Mesodermal cell (in vitro differentiated cells): Measurements from ENCODE around the gene CREBZF.
"Not testable (repeated sequence)": the region's sequence is repeated elsewhere in the genome, so short reads cannot be mapped to it uniquely, and the experiment has no call there.

Source experiments
- H3K27ac ChIP-seq: 2 replicates; pipeline ENCODE4 v1.7.0; 2013; ENCODE audit warnings: mild to moderate bottlenecking, low read depth, low read length, moderate library complexity; ENCODE audit not compliant: severe bottlenecking
- H3K36me3 ChIP-seq: 2 replicates; pipeline ENCODE4 v1.7.1; 2013; ENCODE audit warnings: mild to moderate bottlenecking, low read length, moderate library complexity; ENCODE audit not compliant: control insufficient read depth, insufficient read depth
- H3K4me1 ChIP-seq: one replicate; pipeline ENCODE4 v1.7.1; 2013; ENCODE audit warnings: mild to moderate bottlenecking, low read length; ENCODE audit not compliant: insufficient read depth, control insufficient read depth, poor library complexity, severe bottlenecking
- H3K4me3 ChIP-seq: 2 replicates; pipeline ENCODE4 v1.7.0; 2013; ENCODE audit warnings: low read length, control low read depth, mild to moderate bottlenecking; ENCODE audit not compliant: insufficient read depth, poor library complexity, severe bottlenecking; ENCODE audit errors: extremely low read depth
- H3K9me3 ChIP-seq: 2 replicates; pipeline ENCODE4 v1.7.1; 2013; ENCODE audit warnings: mild to moderate bottlenecking, low read length, moderate library complexity; ENCODE audit not compliant: control insufficient read depth
- WGBS, 2 experiments: methylation state at CpG; one replicate each; pipeline ENCODE4 v1.1.5; 2013; ENCODE audit warnings: missing lambda C conversion rate in 2 of 2; ENCODE audit not compliant: insufficient coverage in 2 of 2; 5-methylcytosine and 5-hydroxymethylcytosine counted together

The CREBZF gene

DNA sequence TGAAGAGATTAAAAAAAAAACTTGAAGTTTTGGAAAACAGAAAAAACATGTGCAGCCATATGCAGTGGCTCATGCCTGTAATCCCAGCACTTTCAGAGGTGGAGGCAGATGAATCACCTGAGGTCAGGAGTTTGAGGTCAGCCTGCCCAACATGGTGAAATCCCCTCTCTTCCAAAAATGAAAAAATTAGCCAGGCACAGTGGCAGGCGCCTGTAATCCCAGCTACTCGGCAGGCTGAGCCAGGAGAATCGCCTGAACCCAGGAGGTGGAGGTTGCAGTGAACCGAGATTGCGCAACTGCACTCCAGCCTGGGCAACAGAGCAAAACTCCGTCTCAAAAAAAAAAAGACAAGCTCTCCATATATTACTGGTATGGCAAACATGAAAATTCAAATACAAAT is 45.4 kb downstream of the CREBZF start:
- Histone ChIP-seq H3K27ac (no peak overlapping the region), H3K4me1 (no peaks in the 10 kb centered on the region), H3K36me3 (no peaks in the 10 kb centered on the region), H3K9me3 (no peaks in the 10 kb centered on the region), H3K4me3 (no peak overlapping the region)
- 89 to 100% methylated on average over 3 of the region's 6 CpGs for WGBS, 2 experiments

DNA sequence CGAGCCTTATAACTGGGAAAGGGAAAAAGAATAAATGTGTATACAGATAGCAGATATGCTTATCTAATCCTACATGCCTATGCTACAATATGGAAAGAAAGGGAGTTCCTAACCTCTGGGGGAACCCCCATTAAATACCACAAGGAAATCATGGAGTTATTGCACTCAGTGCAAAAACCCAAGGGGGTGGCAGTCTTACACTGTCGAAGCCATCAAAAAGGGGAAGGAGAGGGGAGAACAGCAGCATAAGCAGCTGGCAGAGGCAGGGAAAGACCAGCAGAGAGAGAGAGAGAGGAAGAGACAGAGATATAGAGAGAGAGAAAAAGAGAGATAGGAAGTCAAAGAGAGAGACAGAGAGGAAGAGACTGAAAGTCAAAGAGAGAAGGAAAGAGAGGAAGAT is 53.3 kb downstream of the CREBZF start:
- not testable (repeated sequence) for H3K4me1 ChIP-seq, H3K9me3 ChIP-seq, H3K27ac ChIP-seq, H3K4me3 ChIP-seq, H3K36me3 ChIP-seq
- WGBS, 2 experiments = 100% methylated on average over 1 of the region's 2 CpGs; no CpG with 5 or more reads in 1 of the 2 experiments
